Stimulated activated CD4-positive, alpha-beta T cell treated with anti-CD3 and anti-CD28 coated beads, Interleukin-15, amount 100 ng/mL, for 48 hours (primary cell): Measurements from ENCODE around the gene MRPL12.

Experiments
- DNase-seq, 2 donors: peaks; one replicate each; pipeline ENCODE4 v3.0.0-alpha.2; 2020; ENCODE audit warnings: low read depth in 2 of 2

The MRPL12 gene

DNA sequence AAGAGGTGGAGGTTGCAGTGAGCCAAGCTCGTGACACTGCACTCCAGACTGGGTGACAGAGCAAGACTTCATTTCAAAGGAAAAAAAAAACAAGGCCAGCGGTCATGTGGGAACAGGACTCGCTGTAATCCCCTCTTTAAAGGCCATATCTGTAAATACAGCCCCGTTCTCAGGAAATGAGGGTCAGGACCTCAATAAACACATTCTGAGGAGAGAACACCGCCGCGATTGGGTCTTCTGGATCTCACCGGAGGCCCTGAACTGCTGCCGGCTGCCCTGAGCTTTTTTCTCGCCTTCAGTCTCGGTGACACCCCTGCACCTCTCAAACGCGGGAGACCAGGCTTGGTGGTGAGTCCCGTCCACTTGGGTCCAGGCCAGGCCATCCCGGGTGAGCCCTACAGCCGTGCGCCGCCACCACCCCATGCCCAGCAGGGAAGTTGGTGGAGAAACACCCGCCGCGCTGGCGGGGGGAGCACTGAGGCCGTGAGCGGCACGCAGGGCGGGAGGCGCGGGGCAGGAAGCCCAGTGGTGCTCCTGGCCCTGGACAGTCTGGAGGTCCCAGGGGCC lies 37.3 kb downstream of the MRPL12 start:
- no peak for DNase-seq

- no peak for DNase-seq
Measured at GRCh38 chr17:81741049-81741593, 38.0 kb downstream of the MRPL12 start.

DNA sequence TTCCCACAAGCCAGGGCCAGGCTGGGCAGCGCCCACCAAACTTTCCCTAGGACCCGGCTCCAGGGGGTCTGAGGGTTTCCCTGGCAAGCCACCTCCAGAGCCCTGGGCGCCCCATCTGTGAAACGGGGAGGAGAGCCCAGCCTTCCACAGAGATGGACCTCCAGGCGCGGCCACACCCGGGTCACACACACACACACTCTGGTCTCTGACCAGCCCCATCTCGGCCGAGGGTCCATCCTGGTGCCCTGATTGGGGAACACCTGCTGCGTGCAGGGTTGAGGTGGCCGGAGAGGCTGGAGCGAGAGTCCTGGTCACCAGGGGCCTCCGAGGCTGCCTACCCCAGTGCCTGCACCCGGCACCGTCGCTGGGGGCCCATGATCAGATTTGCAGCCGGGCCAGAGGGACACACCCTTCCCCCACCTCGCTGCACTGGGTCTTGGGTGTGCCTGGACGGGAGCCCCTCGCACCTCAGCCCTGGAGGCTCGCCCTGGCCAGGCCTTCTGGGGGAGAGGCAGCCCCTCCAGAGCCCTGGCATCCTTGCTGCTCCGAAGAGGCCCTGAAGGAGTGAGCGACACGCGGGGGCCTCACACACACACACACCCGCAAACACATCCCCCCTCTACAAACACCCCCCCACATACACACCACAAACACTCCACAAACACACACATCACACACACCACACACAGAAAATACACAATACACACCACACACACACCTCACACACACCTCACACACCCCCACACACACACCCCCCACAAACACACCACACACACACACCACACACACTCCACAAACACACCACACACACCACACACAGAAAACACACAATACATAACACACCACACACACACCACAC lies 38.7 kb downstream of the MRPL12 start:
- DNase-seq: no peak
